DMS114 treated with DMSO at 0.1 percent for 48 hours (cell line): ENCODE measurements around the gene SLIT3.

Experiments
- DNase-seq: peaks from one replicate; lab custom pipeline; 2025; ENCODE audit not compliant: unreplicated experiment; lab: John Stamatoyannopoulos, UW

Gene SLIT3

GRCh38 chr5:169049712-169050111 is 251.2 kb downstream of the SLIT3 start:
- DNase-seq: no peak

- no peak for DNase-seq
These were observed 252.5 kb downstream of the SLIT3 start for GRCh38 chr5:169048181-169049125.

- no peak for DNase-seq
These were observed 256.0 kb downstream of the SLIT3 start for GRCh38 chr5:169044962-169045361.

GRCh38 chr5:169041180-169041579 is 259.8 kb downstream of the SLIT3 start:
- DNase-seq: no peak

- no peak for DNase-seq
These were observed 261.3 kb downstream of the SLIT3 start for GRCh38 chr5:169039592-169039991.

- no peak for DNase-seq
These were observed 263.5 kb downstream of the SLIT3 start for GRCh38 chr5:169037466-169037865.

GRCh38 chr5:169036079-169036805 is 264.7 kb downstream of the SLIT3 start:
- DNase-seq: no peak

GRCh38 chr5:169029661-169030274 is 271.2 kb downstream of the SLIT3 start:
- no peak for DNase-seq

- DNase-seq: no peak
These were observed 271.9 kb downstream of the SLIT3 start for GRCh38 chr5:169029037-169029436.

- no peak for DNase-seq
These were observed 273.4 kb downstream of the SLIT3 start for GRCh38 chr5:169027501-169028061.

- no peak for DNase-seq
These were observed 275.4 kb downstream of the SLIT3 start for GRCh38 chr5:169025491-169025890.

- no peak for DNase-seq
These were observed 276.5 kb downstream of the SLIT3 start for GRCh38 chr5:169024421-169024820.

GRCh38 chr5:169022718-169023117 is 278.2 kb downstream of the SLIT3 start:
- DNase-seq: no peak

- DNase-seq: no peak
These were observed 280.8 kb downstream of the SLIT3 start for GRCh38 chr5:169020102-169020501.

- no peak for DNase-seq
These were observed 282.0 kb downstream of the SLIT3 start for GRCh38 chr5:169018925-169019324.

- no peak for DNase-seq
These were observed 284.9 kb downstream of the SLIT3 start for GRCh38 chr5:169015991-169016390.

GRCh38 chr5:169013846-169014245 is 287.1 kb downstream of the SLIT3 start:
- no peak for DNase-seq

GRCh38 chr5:169013208-169013728 is 287.7 kb downstream of the SLIT3 start:
- DNase-seq: no peak

GRCh38 chr5:169012450-169012849 is 288.5 kb downstream of the SLIT3 start:
- DNase-seq: no peak

- no peak for DNase-seq
These were observed 289.5 kb downstream of the SLIT3 start for GRCh38 chr5:169011451-169011850.

GRCh38 chr5:169011009-169011408 is 289.9 kb downstream of the SLIT3 start:
- DNase-seq: no peak
